Measurements from ENCODE around the gene MYO15B.

- TF ChIP-seq, protein P1, sequence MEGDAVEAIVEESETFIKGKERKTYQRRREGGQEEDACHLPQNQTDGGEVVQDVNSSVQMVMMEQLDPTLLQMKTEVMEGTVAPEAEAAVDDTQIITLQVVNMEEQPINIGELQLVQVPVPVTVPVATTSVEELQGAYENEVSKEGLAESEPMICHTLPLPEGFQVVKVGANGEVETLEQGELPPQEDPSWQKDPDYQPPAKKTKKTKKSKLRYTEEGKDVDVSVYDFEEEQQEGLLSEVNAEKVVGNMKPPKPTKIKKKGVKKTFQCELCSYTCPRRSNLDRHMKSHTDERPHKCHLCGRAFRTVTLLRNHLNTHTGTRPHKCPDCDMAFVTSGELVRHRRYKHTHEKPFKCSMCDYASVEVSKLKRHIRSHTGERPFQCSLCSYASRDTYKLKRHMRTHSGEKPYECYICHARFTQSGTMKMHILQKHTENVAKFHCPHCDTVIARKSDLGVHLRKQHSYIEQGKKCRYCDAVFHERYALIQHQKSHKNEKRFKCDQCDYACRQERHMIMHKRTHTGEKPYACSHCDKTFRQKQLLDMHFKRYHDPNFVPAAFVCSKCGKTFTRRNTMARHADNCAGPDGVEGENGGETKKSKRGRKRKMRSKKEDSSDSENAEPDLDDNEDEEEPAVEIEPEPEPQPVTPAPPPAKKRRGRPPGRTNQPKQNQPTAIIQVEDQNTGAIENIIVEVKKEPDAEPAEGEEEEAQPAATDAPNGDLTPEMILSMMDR (IDR thresholded peaks at IDR 0.05), result no peak
- TF ChIP-seq EZH2 (IDR thresholded peaks at IDR 0.05; ENCODE audit: borderline replicate concordance, insufficient read depth, low read depth, low read length, poor library complexity, severe bottlenecking), result no peak
Measured at GRCh38 chr17:75646638-75646992, 59.0 kb downstream of the MYO15B start.
